CD4-positive, alpha-beta T cell treated with Interleukin-4 for 4 hours (primary cell): ENCODE data around the gene NDE1.
A peak's percentile ranks its signal among the peaks of the same experiment; 100 is the strongest.
"Not testable (repeated sequence)": the region's sequence is repeated elsewhere in the genome, so short reads cannot be mapped to it uniquely, and the experiment has no call there.

Experiments
- DNase-seq: peaks from one replicate; pipeline ENCODE4 v3.0.0-alpha.2; 2020

The NDE1 gene

GRCh38 chr16:15621456-15621855 lies 28.6 kb upstream of the NDE1 start:
- DNase-seq = no peak

GRCh38 chr16:15621889-15622288 lies 28.2 kb upstream of the NDE1 start:
- DNase-seq = no peak

- no peak for DNase-seq
Observed at GRCh38 chr16:15631730-15632409, 18.2 kb upstream of the NDE1 start.

GRCh38 chr16:15635926-15636325 lies 14.1 kb upstream of the NDE1 start:
- no peak for DNase-seq

GRCh38 chr16:15636392-15636873 lies 13.6 kb upstream of the NDE1 start:
- DNase-seq = peak; percentile 62

- DNase-seq = peak; percentile 58
Observed at GRCh38 chr16:15639061-15639568, 10.9 kb upstream of the NDE1 start.

GRCh38 chr16:15640966-15641365 lies 9.1 kb upstream of the NDE1 start:
- DNase-seq = no peak

- no peak for DNase-seq
Observed at GRCh38 chr16:15641753-15642556, 8.1 kb upstream of the NDE1 start.

- peak; percentile 90 for DNase-seq
Observed at GRCh38 chr16:15642557-15643047, 7.4 kb upstream of the NDE1 start.

- DNase-seq = peak; percentile 97
Observed at GRCh38 chr16:15643048-15643945, 6.7 kb upstream of the NDE1 start, which contains the start of gene MARF1. Gene MARF1, minus strand, starts transcription at chr16:15643154. Its CDS starts 3,921 bp downstream, at chr16:15639233.

GRCh38 chr16:15643946-15644250 lies 6.1 kb upstream of the NDE1 start:
- DNase-seq = no peak

- no peak for DNase-seq
Observed at GRCh38 chr16:15644267-15644961, 5.6 kb upstream of the NDE1 start.

GRCh38 chr16:15644962-15645465 lies 5.0 kb upstream of the NDE1 start:
- peak; percentile 49 for DNase-seq

- not testable (repeated sequence) for DNase-seq
Observed at GRCh38 chr16:15646557-15647293, 3.3 kb upstream of the NDE1 start.

GRCh38 chr16:15647294-15648014 lies 2.6 kb upstream of the NDE1 start:
- DNase-seq = no peak

GRCh38 chr16:15648135-15648730 lies 1.8 kb upstream of the NDE1 start:
- no peak for DNase-seq

- not testable (repeated sequence) for DNase-seq
Observed at GRCh38 chr16:15649311-15649710, 734 bp upstream of the NDE1 start.

GRCh38 chr16:15649727-15650018 lies 372 bp upstream of the NDE1 start:
- DNase-seq = no peak

- DNase-seq = peak; percentile 54
Observed at GRCh38 chr16:15650698-15651171, 690 bp downstream of the NDE1 start.
